GM12878 (cell line): ENCODE data around the gene COPZ1. TPM values are rescaled to one million over a fixed set of nuclear protein-coding genes. Genes with fewer than 3 reads are reported as not detected.

Experiments
- ATF7 ChIP-seq: fragments of 450-650 bp; IDR thresholded peaks from 2 replicates; pipeline ENCODE4 v1.6.1; 2016; ENCODE audit warnings: low read depth, mild to moderate bottlenecking
- CREM ChIP-seq: IDR thresholded peaks from 2 replicates; pipeline ENCODE4 v1.6.1; 2014; ENCODE audit warnings: antibody characterized with exemption, low read depth
- EGR1 ChIP-seq, 2 experiments: IDR thresholded peaks; 1 replicate in 1 of 2; 2 replicates in 1 of 2; pipeline ENCODE4 v1.6.1; 2011 to 2012; ENCODE audit warnings: low read depth in 2 of 2, low read length in 2 of 2, borderline replicate concordance in 1 of 2, mild to moderate bottlenecking in 1 of 2, moderate library complexity in 1 of 2
- EZH2 ChIP-seq: IDR thresholded peaks from 2 replicates; pipeline ENCODE4 v1.6.1; 2012; ENCODE audit warnings: low read depth, mild to moderate bottlenecking, control low read depth, inconsistent platforms, low read length, borderline replicate concordance; ENCODE audit not compliant: control insufficient read depth
- FOS ChIP-seq: IDR thresholded peaks from 3 replicates; pipeline ENCODE4 v1.6.1; 2011; ENCODE audit warnings: borderline replicate concordance; ENCODE audit not compliant: insufficient read length; ENCODE audit errors: extremely low read depth
- FOXM1 ChIP-seq: IDR thresholded peaks from 2 replicates; pipeline ENCODE4 v1.6.1; 2012; ENCODE audit warnings: low read depth, mild to moderate bottlenecking, inconsistent platforms, low read length, moderate library complexity
- HDAC6 ChIP-seq: fragments of 200-600 bp; sonication (generic); IDR thresholded peaks from one replicate; pipeline ENCODE4 v1.8.0; 2017; ENCODE audit warnings: antibody characterized with exemption; ENCODE audit not compliant: unreplicated experiment
- IRF3 ChIP-seq: fragments of 450-650 bp; IDR thresholded peaks from 2 replicates; pipeline ENCODE4 v1.6.1; 2014; ENCODE audit warnings: mild to moderate bottlenecking
- PAX5 ChIP-seq: IDR thresholded peaks from 2 replicates; pipeline ENCODE4 v1.6.1; 2011; ENCODE audit warnings: low read depth, low read length, borderline replicate concordance
- PML ChIP-seq: IDR thresholded peaks from 2 replicates; pipeline ENCODE4 v1.6.1; 2012; ENCODE audit warnings: low read length, inconsistent platforms
- POLR2A ChIP-seq: IDR thresholded peaks from 2 replicates; pipeline ENCODE4 v1.6.1; 2011; ENCODE audit warnings: low read depth, mild to moderate bottlenecking, low read length
- POU2F2 ChIP-seq: IDR thresholded peaks from 3 replicates; pipeline ENCODE4 v1.6.1; 2011; ENCODE audit warnings: low read depth, mild to moderate bottlenecking, low read length, borderline replicate concordance
- SIX5 ChIP-seq: IDR thresholded peaks from 2 replicates; pipeline ENCODE4 v1.6.1; 2011; ENCODE audit warnings: mild to moderate bottlenecking, low read depth, low read length, moderate library complexity; ENCODE audit not compliant: severe bottlenecking
- SKIL ChIP-seq: fragments of 450-650 bp; IDR thresholded peaks from 2 replicates; pipeline ENCODE4 v1.6.1; 2017; ENCODE audit warnings: mild to moderate bottlenecking, low read depth, inconsistent platforms; ENCODE audit not compliant: poor library complexity, severe bottlenecking
- SMAD1 ChIP-seq: fragments of 450-650 bp; IDR thresholded peaks from 2 replicates; pipeline ENCODE4 v1.6.1; 2018; ENCODE audit warnings: mild to moderate bottlenecking, low read depth; ENCODE audit not compliant: partially characterized antibody
- TARDBP ChIP-seq: IDR thresholded peaks from 2 replicates; pipeline ENCODE4 v1.6.1; 2016; ENCODE audit warnings: borderline replicate concordance
- TCF12 ChIP-seq: IDR thresholded peaks from 2 replicates; pipeline ENCODE4 v1.6.1; 2011; ENCODE audit warnings: low read depth, mild to moderate bottlenecking, low read length
- WRNIP1 ChIP-seq: IDR thresholded peaks from 2 replicates; pipeline ENCODE4 v1.6.1; 2011; ENCODE audit warnings: low read depth, low read length, improper control_type of control experiment, borderline replicate concordance
- ZBTB33 ChIP-seq: fragments of 450-650 bp; IDR thresholded peaks from 2 replicates; pipeline ENCODE4 v1.6.1; 2017; ENCODE audit warnings: mild to moderate bottlenecking
- ZBTB4 ChIP-seq: fragments of 450-650 bp; formaldehyde crosslinking; IDR thresholded peaks from 2 replicates; pipeline ENCODE4 v1.4.0; 2022; ENCODE audit warnings: mild to moderate bottlenecking, moderate library complexity
- ZNF384 ChIP-seq: IDR thresholded peaks from 2 replicates; pipeline ENCODE4 v1.6.1; 2012; ENCODE audit warnings: low read depth, mild to moderate bottlenecking, low read length, improper control_type of control experiment, borderline replicate concordance
- polyA plus RNA-seq, 11 experiments: library from polyadenylated mRNA; depleted of rRNA in 4 of 11; unstranded in 6 of 11; stranded (reverse) in 5 of 11; fragments of >200 nt; fragmentation: Nextera tagmentation in 4 of 11; fragmentation: Illumina TruSeq in 1 of 11; extraction: Ambion mirVana in 4 of 11; extraction: Trizol in 1 of 11; gene quantifications; 1 replicate in 1 of 11; 2 replicates in 10 of 11; pipeline versions ENCODE4 v1.2.1 to v1.2.3, GENCODE V29; 2011 to 2016; ENCODE audit warnings: inconsistent platforms in 2 of 11, missing spikeins in 2 of 11, low read depth in 1 of 11
- total RNA-seq, 4 experiments: library from RNA; depleted of rRNA in 3 of 4; stranded (reverse); fragments of >200 nt in 3 of 4; fragmentation: Illumina TruSeq in 1 of 4; extraction: Trizol in 1 of 4; gene quantifications; 2 replicates each; pipeline versions ENCODE4 v1.2.1 to v1.2.3, GENCODE V29; 2013 to 2021

Gene COPZ1
- total and polyA plus RNA-seq, 10 of the 15 experiments (the other 5 are each of a cell fraction or from before 2014, with no cell fraction given) = 112 to 378 (median 184) TPM

GRCh38 chr12:54358945-54359761 lies 34.2 kb downstream of the COPZ1 start (continued):
- no peak for TF ChIP-seq ZBTB4 (CRISPR knock-in tag)
- TF ChIP-seq FOXM1 = 0 out of 2 replicates have a peak, but pooled peaks have one; percentile 62
- TF ChIP-seq CREM = peak; percentile 80
- 0 out of 2 replicates have a peak, but pooled peaks have one; percentile 50 for TF ChIP-seq TARDBP
- TF ChIP-seq WRNIP1 = no peak
- TF ChIP-seq HDAC6 = no peak
- peak; percentile 63 for TF ChIP-seq POLR2A
- no peak; the same call in 1 of the 2 replicates for TF ChIP-seq TCF12
- peak; percentile 68; the same call in 1 of the 2 replicates for TF ChIP-seq PML
- peak; percentile 88; the same call in 1 of the 2 replicates for TF ChIP-seq IRF3
- TF ChIP-seq ZNF384 = peak; percentile 44; the same call in 1 of the 2 replicates
- TF ChIP-seq ATF7 = peak; percentile 72; the same call in 1 of the 2 replicates
- peak; percentile 67 for TF ChIP-seq SMAD1
- TF ChIP-seq EZH2 = no peak
- peak; percentile 49; the same call in 1 of the 2 replicates for TF ChIP-seq PAX5
- peak; percentile 35 for TF ChIP-seq SKIL
- TF ChIP-seq POU2F2 = peak; percentile 72; the same call in 1 of the 3 replicates
- peak; percentile 91 for TF ChIP-seq FOS
- no peak for TF ChIP-seq SIX5
- peak in 1 of 2 experiments; percentile 28; a peak in 1 of 3 replicates for TF ChIP-seq EGR1 (IDR thresholded peaks at IDR 0.05; ENCODE audit: borderline replicate concordance in 1 of 2, low read depth in 2 of 2, low read length in 2 of 2)
- TF ChIP-seq ZBTB33 = no peak
